CMK (cell line): ENCODE data around the gene KLF4.
"Not testable (repeated sequence)": the region's sequence is repeated elsewhere in the genome, so short reads cannot be mapped to it uniquely, and the experiment has no call there.

Experiments
- DNase-seq: peaks from one replicate; pipeline ENCODE4 v3.0.0-alpha.2; 2010; ENCODE audit warnings: low read depth

KLF4 gene

GRCh38 chr9:107489687-107490605 lies at the start of gene KLF4:
Gene KLF4 (minus strand): TSS chr9:107489769. CDS start chr9:107489172, 597 bp downstream.
- no peak for DNase-seq

GRCh38 chr9:107536462-107536861 lies 46.9 kb upstream of the KLF4 start:
- no peak for DNase-seq

GRCh38 chr9:107534510-107535078 lies 45.0 kb upstream of the KLF4 start:
- DNase-seq = no peak

GRCh38 chr9:107530679-107531078 lies 41.1 kb upstream of the KLF4 start:
- DNase-seq = no peak

DNA sequence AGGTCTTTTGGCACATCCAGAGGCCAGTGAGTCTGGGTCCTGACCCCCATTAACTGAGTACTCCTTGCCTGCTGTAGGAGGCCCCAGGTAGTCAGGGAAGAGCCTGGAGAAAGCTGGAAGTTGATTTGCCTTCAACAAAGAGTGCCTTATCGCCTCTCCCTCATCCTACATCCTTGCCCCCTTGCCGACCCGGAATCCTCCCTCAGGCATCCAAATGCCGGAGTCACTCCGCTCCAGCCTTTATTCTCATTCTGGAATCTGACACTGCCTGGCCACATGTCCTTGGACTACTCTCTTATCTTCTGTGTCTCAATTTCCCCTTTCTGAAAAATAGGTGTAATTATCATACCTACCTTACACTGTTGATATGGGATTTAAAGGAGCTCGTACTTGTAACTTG lies 39.1 kb upstream of the KLF4 start:
- no peak for DNase-seq

DNA sequence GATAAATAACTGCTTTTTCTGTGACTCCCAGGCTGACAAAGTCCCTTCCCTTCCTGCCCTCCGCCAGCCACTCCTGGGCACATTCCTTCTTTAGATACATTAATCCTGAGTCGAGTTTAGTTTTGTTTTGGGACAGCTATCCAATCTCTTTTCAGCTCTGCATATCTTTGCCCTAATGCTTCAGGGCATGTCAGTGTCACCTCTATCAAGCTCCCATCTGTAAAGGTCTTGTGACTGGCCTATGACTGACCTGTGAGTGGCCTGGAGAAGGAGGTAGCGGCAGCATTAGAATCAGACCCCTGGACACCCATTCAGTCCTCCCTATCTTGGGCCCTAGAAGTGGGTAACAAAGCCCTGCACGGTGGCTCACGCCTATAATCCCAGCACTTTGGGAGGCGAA lies 34.0 kb upstream of the KLF4 start:
- no peak for DNase-seq

DNA sequence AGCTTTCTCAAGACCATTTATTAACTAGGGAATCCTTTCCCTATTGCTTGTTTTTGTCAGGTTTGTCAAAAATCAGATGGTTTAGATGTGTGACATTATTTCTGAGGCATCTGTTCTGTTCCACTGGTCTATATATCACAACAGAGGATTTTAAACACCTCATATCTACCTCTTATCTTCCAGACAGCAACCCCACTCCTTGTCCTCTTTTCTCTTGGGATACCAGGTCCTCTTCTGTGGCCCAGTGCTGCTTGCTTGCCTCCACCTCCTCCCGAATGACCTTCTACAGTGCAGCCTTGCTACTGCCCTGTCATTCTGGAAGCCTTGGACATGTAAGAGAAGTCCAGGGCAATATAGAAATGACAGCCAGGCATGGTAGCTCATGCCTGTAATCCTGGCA lies 30.6 kb upstream of the KLF4 start:
- DNase-seq = no peak

DNA sequence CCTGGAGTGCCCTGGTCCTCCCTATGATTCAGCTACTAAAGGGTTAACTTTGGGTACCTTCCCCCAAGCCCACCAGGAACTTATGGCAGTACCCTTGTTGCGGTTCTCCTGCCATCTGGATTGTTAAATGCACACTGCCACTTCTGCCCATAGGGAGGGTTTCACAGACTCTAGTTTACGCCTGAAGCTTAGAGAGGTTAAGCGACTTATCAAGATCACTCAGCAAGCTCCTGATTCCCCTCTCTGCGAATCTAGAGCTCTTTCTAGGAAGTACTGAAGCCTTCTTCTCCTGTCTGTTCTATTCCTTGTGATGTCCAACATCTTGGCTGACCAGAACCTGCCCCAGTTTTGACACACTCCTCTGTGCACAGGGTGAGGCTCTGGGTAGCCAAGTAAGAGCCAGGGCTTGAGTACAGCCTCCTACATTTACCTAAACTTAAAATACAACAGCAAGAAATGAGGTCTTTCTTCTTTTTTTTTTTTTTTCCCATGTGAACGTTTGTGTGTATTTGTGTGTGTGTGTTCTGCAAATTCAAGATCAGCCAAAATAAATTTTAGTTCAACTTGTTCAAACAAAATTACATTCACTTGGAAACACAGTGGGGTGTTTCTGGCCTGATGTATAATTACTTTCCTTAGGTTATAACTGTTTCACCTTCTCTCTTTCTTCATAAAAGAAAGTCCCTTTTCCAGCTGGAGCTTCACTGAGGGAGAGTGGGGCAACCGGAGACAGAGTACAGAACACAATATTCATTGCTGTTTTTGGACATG lies 28.7 kb upstream of the KLF4 start:
- DNase-seq = no peak

DNA sequence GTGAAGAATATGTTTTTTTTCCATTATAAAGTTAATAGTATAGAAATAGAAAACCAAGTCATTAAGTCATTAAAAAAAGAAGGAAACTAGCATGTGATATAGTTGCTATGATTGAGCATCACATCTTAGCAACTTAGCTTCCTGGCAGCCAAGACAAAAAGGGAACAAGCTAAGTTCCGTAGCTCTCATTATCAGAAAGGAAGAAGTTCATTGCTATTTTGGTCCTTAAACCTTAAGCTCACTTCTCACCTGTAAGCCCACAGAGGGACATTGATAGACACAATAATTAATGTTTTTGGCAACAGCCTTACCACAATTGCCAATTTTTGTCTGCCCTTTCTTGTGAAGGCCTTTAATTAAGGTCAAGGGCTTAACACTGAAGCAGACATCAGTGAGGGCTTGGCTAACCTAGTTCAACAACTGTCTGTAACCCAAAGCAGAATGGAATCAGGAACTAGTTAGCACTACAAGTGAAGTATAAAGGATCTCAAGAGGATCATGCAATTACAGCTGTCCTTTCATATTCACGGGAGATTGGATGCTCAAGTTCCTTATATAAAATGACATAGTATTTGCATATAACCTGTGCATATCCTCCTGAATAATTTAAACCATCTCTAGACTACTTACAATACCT lies 24.0 kb upstream of the KLF4 start:
- no peak for DNase-seq

- DNase-seq = no peak
These were observed 15.3 kb upstream of the KLF4 start for GRCh38 chr9:107504585-107505455.

GRCh38 chr9:107502464-107502863 lies 12.9 kb upstream of the KLF4 start:
- DNase-seq = no peak

DNA sequence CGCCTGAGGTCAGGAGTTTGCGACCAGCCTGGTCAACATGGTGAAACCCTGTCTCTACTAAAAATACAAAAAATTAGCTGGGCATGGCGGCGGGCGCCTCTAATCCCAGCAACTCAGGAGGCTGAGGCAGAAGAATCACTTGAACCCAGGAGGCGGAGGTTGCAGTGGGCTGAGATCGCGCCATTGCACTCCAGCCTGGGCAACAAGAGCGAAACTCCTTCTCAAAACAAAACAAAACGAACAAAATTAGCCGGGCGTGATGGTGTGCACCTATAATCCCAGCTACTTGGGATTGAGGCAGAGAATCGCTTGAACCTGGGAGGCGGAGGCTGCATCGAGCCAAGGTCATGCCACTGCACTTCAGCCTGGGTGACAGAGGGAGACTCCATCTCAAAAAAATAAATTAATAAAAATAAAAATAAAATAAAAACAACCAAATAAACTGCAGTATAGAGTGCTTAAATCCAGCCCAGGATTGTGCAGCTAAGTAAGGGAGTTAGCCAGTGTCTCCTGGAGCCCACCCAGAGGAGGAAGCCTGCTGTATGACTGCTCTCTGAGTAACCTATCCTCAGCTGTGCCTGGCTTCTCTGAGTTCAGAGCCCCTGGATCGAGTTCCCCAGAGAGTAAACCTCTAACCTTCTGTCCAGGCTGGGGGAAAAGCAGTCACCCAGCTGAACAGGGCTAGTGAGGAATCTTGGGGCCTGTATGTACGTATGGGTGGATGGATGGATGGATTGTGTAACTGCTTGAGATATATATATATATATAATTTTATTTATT lies 11.0 kb upstream of the KLF4 start:
- DNase-seq = not testable (repeated sequence)

GRCh38 chr9:107496976-107497375 lies 7.4 kb upstream of the KLF4 start:
- no peak for DNase-seq

- no peak for DNase-seq
These were observed 2.9 kb upstream of the KLF4 start for GRCh38 chr9:107492381-107492970.

DNA sequence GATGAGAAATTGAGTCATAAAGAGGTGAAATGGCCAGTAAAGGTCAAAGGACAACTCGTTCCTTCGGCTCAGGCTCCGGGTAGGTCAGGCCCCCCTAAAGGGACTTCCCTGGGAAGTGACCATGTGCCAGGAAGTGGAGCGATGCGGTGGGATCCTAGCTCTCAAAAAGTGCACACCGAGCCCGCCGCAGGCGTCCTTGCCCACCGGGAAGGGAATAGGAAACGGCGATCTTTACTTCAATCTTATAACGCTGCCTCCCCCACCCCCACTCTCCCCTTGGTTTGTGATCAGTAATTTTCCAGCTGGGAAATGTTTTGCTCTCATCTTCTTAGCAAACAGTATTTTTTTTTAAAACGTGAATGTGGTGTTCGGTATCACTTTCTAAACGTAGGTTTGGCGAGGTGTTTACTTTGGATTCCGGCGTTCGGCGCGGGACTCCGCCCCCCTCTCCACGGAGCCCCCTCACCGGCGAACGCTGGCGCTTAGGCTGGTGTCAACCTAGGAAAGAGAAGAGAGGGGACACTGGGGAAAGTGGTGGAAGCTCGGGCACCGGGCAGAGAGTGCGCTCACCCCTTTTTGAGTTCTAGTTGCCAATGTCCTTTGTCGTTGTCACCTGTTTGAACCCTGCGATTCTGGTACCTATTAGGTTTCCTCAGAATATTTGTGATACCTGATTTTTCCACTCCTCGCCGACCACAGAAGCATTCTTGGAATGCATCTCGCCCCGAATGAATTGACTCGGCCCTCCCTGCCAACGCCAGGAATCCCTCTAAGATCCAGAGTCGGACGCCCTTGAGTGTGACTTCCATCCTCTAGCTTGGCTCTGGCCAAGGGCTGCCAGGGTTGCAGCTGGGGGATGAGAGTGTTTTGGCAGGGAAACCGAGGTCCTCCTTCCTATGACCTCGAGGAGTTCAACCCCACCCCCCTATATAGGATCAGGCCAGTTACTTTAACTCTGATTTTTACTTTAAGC lies 1.8 kb upstream of the KLF4 start:
- no peak for DNase-seq

DNA sequence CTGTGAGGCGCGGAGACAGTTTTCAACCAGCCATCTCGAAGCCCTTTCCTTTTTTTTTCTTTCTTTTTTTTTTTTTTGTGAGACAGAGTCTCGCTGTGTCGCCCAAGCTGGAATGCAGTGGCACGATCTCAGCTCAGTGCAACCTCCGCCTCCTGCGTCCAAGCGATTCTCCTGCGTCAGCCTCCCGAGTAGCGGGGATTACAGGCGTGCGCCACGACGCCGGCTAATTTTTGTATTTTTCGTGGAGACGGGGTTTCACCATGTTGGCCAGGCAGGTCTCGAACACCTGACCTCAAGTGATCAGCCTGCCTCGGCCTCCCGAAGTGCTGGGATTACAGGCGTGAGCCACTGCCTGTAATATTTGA lies 1.0 kb upstream of the KLF4 start:
- DNase-seq = not testable (repeated sequence)

DNA sequence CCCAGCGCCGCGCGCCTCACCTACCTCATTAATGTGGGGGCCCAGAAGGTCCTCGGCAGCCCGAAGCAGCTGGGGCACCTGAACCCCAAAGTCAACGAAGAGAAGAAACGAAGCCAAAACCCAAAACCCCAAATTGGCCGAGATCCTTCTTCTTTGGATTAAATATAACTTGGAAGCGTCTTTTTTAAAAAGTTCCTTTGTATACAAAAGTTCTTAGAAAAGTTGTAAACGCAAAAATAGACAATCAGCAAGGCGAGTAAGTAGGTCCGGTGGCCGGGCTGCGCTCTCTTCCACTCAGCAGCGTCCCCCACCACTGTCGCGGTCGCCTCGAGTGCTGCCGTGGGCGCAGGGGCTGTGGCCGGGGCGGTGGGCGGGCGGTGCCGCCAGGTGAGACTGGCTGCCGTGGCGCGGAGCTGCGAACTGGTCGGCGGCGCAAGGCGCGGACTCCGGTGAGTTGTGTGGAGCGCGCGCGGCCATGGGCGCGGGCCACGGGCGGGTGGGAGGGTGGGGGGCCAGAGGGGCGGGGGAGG lies 360 bp downstream of the KLF4 start:
- no peak for DNase-seq

DNA sequence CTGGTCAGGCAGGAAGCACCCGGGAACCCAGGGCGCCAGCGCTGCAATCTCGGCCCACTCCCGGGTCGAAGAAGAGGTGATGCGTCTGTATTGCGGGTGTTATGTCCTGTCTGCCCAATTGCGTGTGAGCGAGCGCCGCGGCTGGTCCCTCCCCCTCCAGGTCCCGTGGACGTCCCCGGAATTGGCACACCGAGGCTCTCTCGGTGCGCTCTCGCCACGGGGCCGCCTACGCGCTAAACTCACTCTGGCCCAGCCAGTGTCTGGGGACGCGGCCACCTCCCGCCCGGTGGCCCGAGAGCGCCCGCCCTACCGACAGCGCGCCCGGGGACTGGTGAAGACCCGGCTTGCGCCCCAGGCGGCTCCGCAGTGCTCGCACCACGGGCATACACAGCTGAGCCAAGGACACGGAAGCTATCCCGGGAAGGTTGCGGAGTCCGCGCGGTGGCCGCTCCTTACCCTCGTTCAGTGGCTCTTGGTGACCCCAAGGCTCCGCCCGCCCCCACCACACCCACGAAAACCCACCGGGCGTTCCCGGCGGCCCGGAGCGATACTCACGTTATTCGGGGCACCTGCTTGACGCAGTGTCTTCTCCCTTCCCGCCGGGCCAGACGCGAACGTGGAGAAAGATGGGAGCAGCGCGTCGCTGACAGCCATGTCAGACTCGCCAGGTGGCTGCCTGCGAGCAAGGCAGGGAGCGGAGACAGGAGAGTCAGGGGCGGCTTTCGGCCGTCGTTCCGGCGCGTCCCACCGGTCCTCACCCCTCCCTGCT lies 1.0 kb downstream of the KLF4 start:
- DNase-seq = no peak
